ENCODE data around the gene SPSB4. TPM values are rescaled to one million over a fixed set of nuclear protein-coding genes. Genes with fewer than 3 reads are reported as not detected.

Gene SPSB4
- total RNA-seq: not detected in 2 replicates

GRCh38 chr3:141050576-141051442, at the start of gene SPSB4:
SPSB4 (plus strand) TSS chr3:141051347; CDS start chr3:141066105, 14,758 bp downstream.

Other genes starting within 250 kb of the SPSB4 start
- gene SLC25A36, start 109.5 kb upstream of the SPSB4 start, total RNA-seq: 90.5 and 121 TPM in 2 replicates
- 5.0 and 5.1 TPM in 2 replicates for gene PXYLP1, start 180.5 kb downstream of the SPSB4 start, total RNA-seq

All from uterine smooth muscle cell (primary cell).